Spleen (tissue), 7 donors: Measurements from ENCODE around the gene AK8.

ENCODE experiments used
- CTCF ChIP-seq, 11 experiments: fragments of 200-600 bp in 7 of 11; fragments of 450-650 bp in 4 of 11; sonication (generic) in 4 of 11; IDR thresholded peaks in 8 of 11; conservative IDR thresholded peaks in 3 of 11; 1 replicate in 7 of 11; 2 replicates in 4 of 11; pipeline versions ENCODE4 v1.4.0 to v1.8.0; 2016 to 2021; ENCODE audit warnings: antibody characterized with exemption in 11 of 11, inconsistent platforms in 4 of 11, mild to moderate bottlenecking in 1 of 11
- POLR2A ChIP-seq, 3 donors: fragments of 450-650 bp; IDR thresholded peaks; one replicate each; pipeline ENCODE4 v1.5.1; 2017; ENCODE audit warnings: antibody characterized with exemption in 3 of 3, mild to moderate bottlenecking in 1 of 3
- POLR2AphosphoS5 ChIP-seq, 3 donors: sonication (generic); formaldehyde crosslinking; IDR thresholded peaks; one replicate each; pipeline ENCODE4 v1.5.1; 2017; ENCODE audit warnings: antibody characterized with exemption in 3 of 3
- donor health status: DM: no; HTN: no; CAD: no; lungs with moderate emphysema.
- donor health status: DM: no; HTN: no; CAD: no.
- donor health status: DM: no; HTN: no; CAD: no.

DNA sequence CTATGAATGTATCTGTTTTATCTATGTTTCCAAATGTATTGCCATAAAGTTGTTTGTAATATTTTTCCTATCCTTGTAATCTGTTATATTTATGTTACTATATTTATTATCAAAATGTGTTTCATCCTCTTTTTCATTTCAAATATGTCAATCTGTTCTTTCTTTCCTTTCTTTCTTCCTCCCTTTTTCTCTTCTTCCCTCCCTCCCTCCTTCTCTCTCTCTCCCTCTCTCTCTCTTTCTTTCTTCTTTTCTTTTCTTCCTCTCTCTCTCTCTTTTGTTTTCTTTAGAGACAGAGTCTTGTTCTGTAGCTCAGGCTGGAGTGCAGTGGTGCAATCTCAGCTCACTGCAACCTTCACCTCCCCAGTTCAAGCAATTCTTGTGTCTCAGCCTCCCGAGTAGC, 116.5 kb downstream of the AK8 start:
- TF ChIP-seq CTCF (IDR thresholded peaks at IDR 0.05 in 8 of 11, conservative IDR thresholded peaks at IDR 0.05 in 3 of 11) (no peak), POLR2AphosphoS5 (IDR thresholded peaks at IDR 0.05) (no peak), POLR2A (IDR thresholded peaks at IDR 0.05) (no peak)
